Ectodermal cell (in vitro differentiated cells): ENCODE results near the gene EBF4.

Experiments used
- H3K27ac ChIP-seq: 2 replicates; pipeline ENCODE4 v1.7.0; 2013; ENCODE audit warnings: mild to moderate bottlenecking, low read depth, low read length; ENCODE audit not compliant: insufficient read depth, poor library complexity, severe bottlenecking
- H3K27me3 ChIP-seq: 2 replicates; pipeline ENCODE4 v1.7.0; 2013; ENCODE audit warnings: mild to moderate bottlenecking, low read length; ENCODE audit not compliant: insufficient read depth, control insufficient read depth, poor library complexity, severe bottlenecking
- H3K36me3 ChIP-seq: one replicate; pipeline ENCODE4 v1.7.0; 2013; ENCODE audit warnings: low read length; ENCODE audit not compliant: control insufficient read depth, insufficient read depth
- H3K4me1 ChIP-seq: one replicate; pipeline ENCODE4 v1.7.0; 2013; ENCODE audit warnings: low read length; ENCODE audit not compliant: control insufficient read depth, insufficient read depth
- H3K4me3 ChIP-seq: 2 replicates; pipeline ENCODE4 v1.7.0; 2013; ENCODE audit warnings: low read depth, low read length, control low read depth; ENCODE audit not compliant: insufficient read depth
- H3K9me3 ChIP-seq: 2 replicates; pipeline ENCODE4 v1.7.0; 2013; ENCODE audit warnings: mild to moderate bottlenecking, low read length, moderate library complexity; ENCODE audit not compliant: control insufficient read depth
- WGBS, 2 experiments: methylation state at CpG; one replicate each; pipeline ENCODE4 v1.1.7; 2013; ENCODE audit warnings: missing lambda C conversion rate in 2 of 2; 5-methylcytosine and 5-hydroxymethylcytosine counted together

The EBF4 gene

GRCh38 chr20:2749951-2750490, 57.4 kb downstream of the EBF4 start:
- H3K27ac ChIP-seq = no peak overlapping the region
- no peaks in the 10 kb centered on the region for H3K36me3 ChIP-seq
- peaks cover 23% of the 10 kb centered on the region for H3K4me1 ChIP-seq
- peaks cover 95% of the 10 kb centered on the region for H3K27me3 ChIP-seq
- no peaks in the 10 kb centered on the region for H3K9me3 ChIP-seq
- WGBS, 2 experiments = 3 to 4% methylated on average over 30 of the region's 30 CpGs
- no peak overlapping the region for H3K4me3 ChIP-seq

GRCh38 chr20:2750491-2751251, 58.1 kb downstream of the EBF4 start:
- H3K9me3 ChIP-seq = no peaks in the 10 kb centered on the region
- no peak overlapping the region for H3K27ac ChIP-seq
- no peaks in the 10 kb centered on the region for H3K36me3 ChIP-seq
- no peak overlapping the region for H3K4me3 ChIP-seq
- H3K27me3 ChIP-seq = peaks cover 88% of the 10 kb centered on the region
- peaks cover 29% of the 10 kb centered on the region for H3K4me1 ChIP-seq
- 1 to 2% methylated on average over 34 of the region's 34 CpGs for WGBS, 2 experiments

- Histone ChIP-seq H3K4me3 (no peak overlapping the region), H3K27ac (no peak overlapping the region)
- 1 to 3% methylated on average over 26 of the region's 26 CpGs for WGBS, 2 experiments
Observed at GRCh38 chr20:2751347-2751877, 58.8 kb downstream of the EBF4 start.

GRCh38 chr20:2751878-2752566, 59.4 kb downstream of the EBF4 start:
- 1% methylated on average over 93 of the region's 93 CpGs for WGBS, 2 experiments
- H3K36me3 ChIP-seq = no peaks in the 10 kb centered on the region
- peak overlapping the region; percentile 36 for H3K4me3 ChIP-seq
- peaks cover 75% of the 10 kb centered on the region for H3K27me3 ChIP-seq
- peaks cover 30% of the 10 kb centered on the region for H3K4me1 ChIP-seq
- H3K9me3 ChIP-seq = no peaks in the 10 kb centered on the region
- no peak overlapping the region for H3K27ac ChIP-seq

More at GRCh38 chr20:2751347-2751877, 58.8 kb downstream of the EBF4 start:
- peaks cover 30% of the 10 kb centered on the region for H3K4me1 ChIP-seq
- no peaks in the 10 kb centered on the region for H3K36me3 ChIP-seq
- no peaks in the 10 kb centered on the region for H3K9me3 ChIP-seq
- peaks cover 81% of the 10 kb centered on the region for H3K27me3 ChIP-seq

- Histone ChIP-seq H3K27ac (no peak overlapping the region), H3K27me3 (peaks cover 67% of the 10 kb centered on the region), H3K4me1 (peaks cover 30% of the 10 kb centered on the region), H3K4me3 (peak overlapping the region; percentile 36), H3K9me3 (no peaks in the 10 kb centered on the region), H3K36me3 (no peaks in the 10 kb centered on the region)
- 9% methylated on average over 47 of the region's 47 CpGs for WGBS, 2 experiments
Observed at GRCh38 chr20:2752567-2753460, 60.2 kb downstream of the EBF4 start.

GRCh38 chr20:2753461-2754040, 61.0 kb downstream of the EBF4 start:
- no peak overlapping the region for H3K4me3 ChIP-seq
- H3K9me3 ChIP-seq = no peaks in the 10 kb centered on the region
- peaks cover 27% of the 10 kb centered on the region for H3K4me1 ChIP-seq
- 84 to 89% methylated on average over 6 of the region's 6 CpGs for WGBS, 2 experiments
- H3K27ac ChIP-seq = no peak overlapping the region
- H3K36me3 ChIP-seq = no peaks in the 10 kb centered on the region
- H3K27me3 ChIP-seq = peaks cover 60% of the 10 kb centered on the region

- Histone ChIP-seq H3K4me3 (no peak overlapping the region), H3K4me1 (peaks cover 21% of the 10 kb centered on the region), H3K27ac (no peak overlapping the region), H3K36me3 (no peaks in the 10 kb centered on the region), H3K27me3 (peaks cover 51% of the 10 kb centered on the region), H3K9me3 (no peaks in the 10 kb centered on the region)
- 79 to 81% methylated on average over 2 of the region's 2 CpGs for WGBS, 2 experiments
Observed at GRCh38 chr20:2754424-2754823, 61.8 kb downstream of the EBF4 start.

- no peaks in the 10 kb centered on the region for H3K36me3 ChIP-seq
- peaks cover 40% of the 10 kb centered on the region for H3K27me3 ChIP-seq
- H3K27ac ChIP-seq = no peak overlapping the region
- no peak overlapping the region for H3K4me3 ChIP-seq
- H3K4me1 ChIP-seq = peaks cover 23% of the 10 kb centered on the region
- 85 to 87% methylated on average over 18 of the region's 18 CpGs for WGBS, 2 experiments
- H3K9me3 ChIP-seq = no peaks in the 10 kb centered on the region
Observed at GRCh38 chr20:2755451-2756055, 63.0 kb downstream of the EBF4 start.

- H3K27me3 ChIP-seq = peaks cover 34% of the 10 kb centered on the region
- no peaks in the 10 kb centered on the region for H3K36me3 ChIP-seq
- H3K4me3 ChIP-seq = no peak overlapping the region
- H3K9me3 ChIP-seq = no peaks in the 10 kb centered on the region
- 22% methylated on average over 5 of the region's 5 CpGs for WGBS, 2 experiments
- no peak overlapping the region for H3K27ac ChIP-seq
- peaks cover 22% of the 10 kb centered on the region for H3K4me1 ChIP-seq
Observed at GRCh38 chr20:2756056-2756611, 63.6 kb downstream of the EBF4 start.
